Lower leg skin (tissue), 3 donors: ENCODE results near the gene CPSF3.
"Not testable (repeated sequence)": the region's sequence is repeated elsewhere in the genome, so short reads cannot be mapped to it uniquely, and the experiment has no call there.

Experiments used
- CTCF ChIP-seq, 3 donors: fragments of 450-650 bp; IDR thresholded peaks; one replicate each; pipeline ENCODE4 v1.5.1; 2016; ENCODE audit warnings: antibody characterized with exemption in 3 of 3, mild to moderate bottlenecking in 3 of 3, moderate library complexity in 2 of 3
- POLR2A ChIP-seq, 2 donors: fragments of 450-650 bp; IDR thresholded peaks; one replicate each; pipeline ENCODE4 v1.6.1; 2016 to 2017; ENCODE audit warnings: antibody characterized with exemption in 2 of 2, mild to moderate bottlenecking in 1 of 2, moderate library complexity in 1 of 2

GRCh38 chr2:9513946-9514345 lies 90.5 kb downstream of the CPSF3 start:
- not testable (repeated sequence) for TF ChIP-seq CTCF, POLR2A (IDR thresholded peaks at IDR 0.05)
